GM12873 (cell line): ENCODE data around the gene IKBKG.

Source experiments
- TF ChIP-seq, protein P1 (sequence below): IDR thresholded peaks from 2 replicates; pipeline ENCODE4 v1.5.1; 2012; ENCODE audit warnings: low read depth, mild to moderate bottlenecking, moderate library complexity, low read length, control low read depth; ENCODE audit not compliant: insufficient read depth; ENCODE audit errors: missing control alignments

IKBKG gene

DNA sequence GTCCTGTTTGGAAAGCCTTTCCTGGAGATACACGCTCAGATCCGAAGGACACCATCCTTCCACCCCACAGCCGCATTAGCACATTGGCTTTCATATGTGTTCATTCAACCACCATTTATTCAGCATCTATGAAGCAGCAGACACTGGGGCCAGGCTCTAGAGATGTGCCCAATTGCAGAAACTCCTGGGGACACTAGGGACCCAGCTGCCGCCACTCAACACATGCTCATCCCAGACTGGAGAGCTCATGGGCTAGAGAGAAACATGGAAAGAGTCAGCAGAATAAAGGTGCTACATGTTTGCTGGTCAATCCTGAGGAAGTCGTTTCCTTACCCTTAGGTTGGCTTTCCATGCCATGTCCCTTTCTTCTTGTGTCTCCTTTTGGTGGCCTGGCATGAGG lies 45.1 kb downstream of the IKBKG start:
- TF ChIP-seq, protein P1, sequence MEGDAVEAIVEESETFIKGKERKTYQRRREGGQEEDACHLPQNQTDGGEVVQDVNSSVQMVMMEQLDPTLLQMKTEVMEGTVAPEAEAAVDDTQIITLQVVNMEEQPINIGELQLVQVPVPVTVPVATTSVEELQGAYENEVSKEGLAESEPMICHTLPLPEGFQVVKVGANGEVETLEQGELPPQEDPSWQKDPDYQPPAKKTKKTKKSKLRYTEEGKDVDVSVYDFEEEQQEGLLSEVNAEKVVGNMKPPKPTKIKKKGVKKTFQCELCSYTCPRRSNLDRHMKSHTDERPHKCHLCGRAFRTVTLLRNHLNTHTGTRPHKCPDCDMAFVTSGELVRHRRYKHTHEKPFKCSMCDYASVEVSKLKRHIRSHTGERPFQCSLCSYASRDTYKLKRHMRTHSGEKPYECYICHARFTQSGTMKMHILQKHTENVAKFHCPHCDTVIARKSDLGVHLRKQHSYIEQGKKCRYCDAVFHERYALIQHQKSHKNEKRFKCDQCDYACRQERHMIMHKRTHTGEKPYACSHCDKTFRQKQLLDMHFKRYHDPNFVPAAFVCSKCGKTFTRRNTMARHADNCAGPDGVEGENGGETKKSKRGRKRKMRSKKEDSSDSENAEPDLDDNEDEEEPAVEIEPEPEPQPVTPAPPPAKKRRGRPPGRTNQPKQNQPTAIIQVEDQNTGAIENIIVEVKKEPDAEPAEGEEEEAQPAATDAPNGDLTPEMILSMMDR: no peak

GRCh38 chrX:154593201-154593600 lies 45.8 kb downstream of the IKBKG start:
- TF ChIP-seq, protein P1: no peak

- TF ChIP-seq, protein P1: no peak
These were observed 47.1 kb downstream of the IKBKG start for GRCh38 chrX:154594491-154594890.

DNA sequence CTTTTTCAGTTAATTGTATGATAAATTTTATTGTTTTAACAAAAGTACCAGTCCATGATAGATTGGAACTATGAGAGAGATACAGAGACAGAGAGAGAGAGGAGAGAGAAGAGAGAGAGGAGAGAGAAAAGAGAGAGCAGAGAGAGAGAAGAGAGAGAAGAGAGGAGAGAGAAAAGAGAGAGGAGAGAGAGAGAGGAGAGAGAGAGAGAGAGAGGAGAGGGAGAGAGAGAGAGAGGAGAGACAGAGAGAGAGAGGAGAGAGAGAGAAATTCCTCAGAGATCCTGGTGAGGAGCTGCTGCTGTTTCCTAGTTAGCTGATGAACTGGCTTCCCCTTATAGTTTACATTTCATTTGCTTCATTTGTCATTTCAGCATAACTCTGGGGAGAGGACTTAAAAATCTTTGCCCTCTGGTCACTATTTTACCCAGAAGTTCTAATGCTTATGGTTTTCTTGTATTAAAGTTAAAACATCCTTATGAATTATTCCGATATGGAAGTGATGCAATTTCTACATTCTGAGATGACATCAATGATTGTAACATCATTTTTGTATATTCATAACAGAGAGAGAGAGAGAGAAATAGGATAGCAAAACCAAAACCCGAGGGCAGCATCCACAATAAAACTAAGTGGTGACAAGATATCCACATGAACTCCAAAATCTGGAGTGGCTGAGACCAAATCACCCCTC lies 48.3 kb downstream of the IKBKG start:
- TF ChIP-seq, protein P1: no peak

GRCh38 chrX:154596290-154596929 lies 49.0 kb downstream of the IKBKG start:
- TF ChIP-seq, protein P1: no peak

GRCh38 chrX:154597221-154597620 lies 49.8 kb downstream of the IKBKG start:
- TF ChIP-seq, protein P1: no peak

DNA sequence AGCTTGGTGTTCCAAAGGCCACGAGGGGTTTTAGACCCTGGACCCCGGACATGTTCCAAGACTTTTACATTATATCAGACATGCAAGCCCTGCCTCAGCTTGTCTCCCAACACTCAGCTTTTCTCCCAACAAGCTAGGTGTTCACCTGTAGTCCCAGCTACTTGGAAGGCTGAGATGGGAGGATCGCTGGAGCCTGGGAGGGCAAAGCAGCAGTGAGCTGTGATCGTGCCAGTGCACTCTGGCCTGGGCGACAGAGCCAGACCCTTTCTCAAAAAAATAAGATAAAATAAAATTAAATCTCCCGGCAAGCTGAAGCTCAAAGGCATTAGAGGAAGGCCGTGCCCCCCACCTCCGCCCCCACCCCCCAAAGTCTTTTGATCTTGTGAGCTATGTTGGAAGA lies 51.2 kb downstream of the IKBKG start:
- TF ChIP-seq, protein P1: no peak
